Neuronal stem cell (in vitro differentiated cells): ENCODE results near the gene CIBAR2.

Experiments
- DNase-seq: peaks from one replicate; pipeline ENCODE4 v3.0.0-alpha.2; 2013; ENCODE audit warnings: low spot score
- H2AFZ ChIP-seq: one replicate; pipeline ENCODE4 v1.6.1; 2013; ENCODE audit warnings: mild to moderate bottlenecking, low read length, inconsistent platforms
- H2AK5ac ChIP-seq: 2 replicates; pipeline ENCODE4 v1.6.1; 2013; ENCODE audit warnings: low read depth, mild to moderate bottlenecking, inconsistent platforms, low read length, moderate library complexity, mixed read lengths
- H2BK120ac ChIP-seq: 2 replicates; pipeline ENCODE4 v1.6.1; 2013; ENCODE audit warnings: low read depth, mild to moderate bottlenecking, inconsistent platforms, low read length, moderate library complexity, mixed read lengths
- H2BK12ac ChIP-seq: one replicate; pipeline ENCODE4 v1.6.1; 2013; ENCODE audit warnings: low read length, inconsistent platforms
- H2BK15ac ChIP-seq: 2 replicates; pipeline ENCODE4 v1.6.1; 2013; ENCODE audit warnings: mild to moderate bottlenecking, low read length, inconsistent platforms, mixed read lengths
- H2BK5ac ChIP-seq: one replicate; pipeline ENCODE4 v1.6.1; 2013; ENCODE audit warnings: inconsistent platforms, mild to moderate bottlenecking, low read length, moderate library complexity
- H3K14ac ChIP-seq: one replicate; pipeline ENCODE4 v1.6.1; 2013; ENCODE audit warnings: low read length, inconsistent platforms
- H3K18ac ChIP-seq: 2 replicates; pipeline ENCODE4 v1.6.1; 2013; ENCODE audit warnings: low read length, inconsistent platforms
- H3K23ac ChIP-seq: 2 replicates; pipeline ENCODE4 v1.6.1; 2013; ENCODE audit warnings: low read depth, mild to moderate bottlenecking, mixed read lengths, low read length, inconsistent platforms; ENCODE audit not compliant: poor library complexity
- H3K27ac ChIP-seq: replicated peaks from 3 replicates; pipeline ENCODE4 v1.5.1; 2013; ENCODE audit warnings: low read length, inconsistent platforms
- H3K27me3 ChIP-seq, 3 experiments: 2 replicates each; pipeline ENCODE4 v1.6.1; 2013; ENCODE audit warnings: low read length in 3 of 3, mild to moderate bottlenecking in 2 of 3, inconsistent platforms in 1 of 3, low read depth in 1 of 3, mixed read lengths in 1 of 3, moderate library complexity in 1 of 3; ENCODE audit not compliant: control insufficient read depth in 3 of 3, insufficient read depth in 3 of 3
- H3K36me3 ChIP-seq, 2 donors: replicated peaks in 1 of 2; 2 replicates each; pipeline ENCODE4 v1.6.1; 2013; ENCODE audit warnings: low read length in 2 of 2; ENCODE audit not compliant: control insufficient read depth in 2 of 2, insufficient read depth in 2 of 2
- H3K4ac ChIP-seq: 2 replicates; pipeline ENCODE4 v1.6.1; 2013; ENCODE audit warnings: inconsistent platforms, mild to moderate bottlenecking, low read length, moderate library complexity
- H3K4me1 ChIP-seq, 2 donors: 1 replicate in 1 of 2; 2 replicates in 1 of 2; pipeline ENCODE4 v1.6.1; 2013; ENCODE audit warnings: low read length in 2 of 2, low read depth in 1 of 2; ENCODE audit not compliant: control insufficient read depth in 2 of 2, insufficient read depth in 1 of 2
- H3K4me2 ChIP-seq: one replicate; pipeline ENCODE4 v1.6.1; 2013; ENCODE audit warnings: mild to moderate bottlenecking, low read length, inconsistent platforms; ENCODE audit not compliant: insufficient read depth, poor library complexity, severe bottlenecking
- H3K4me3 ChIP-seq, 2 donors: 2 replicates each; pipeline ENCODE4 v1.5.1; 2013; ENCODE audit warnings: low read length in 2 of 2, mild to moderate bottlenecking in 2 of 2, inconsistent platforms in 1 of 2, moderate library complexity in 1 of 2
- H3K79me1 ChIP-seq: one replicate; pipeline ENCODE4 v1.6.1; 2013; ENCODE audit warnings: low read depth, mild to moderate bottlenecking, inconsistent platforms, low read length, moderate library complexity
- H3K9ac ChIP-seq: one replicate; pipeline ENCODE4 v1.6.1; 2013; ENCODE audit warnings: mild to moderate bottlenecking, low read depth, low read length, inconsistent platforms; ENCODE audit not compliant: poor library complexity
- H3K9me3 ChIP-seq, 2 donors: replicated peaks in 1 of 2; 2 replicates each; pipeline versions ENCODE3 to v1.6.1; 2013; ENCODE audit warnings: low read length in 2 of 2, mild to moderate bottlenecking in 2 of 2, inconsistent platforms in 1 of 2, low read depth in 1 of 2, mixed read lengths in 1 of 2, moderate library complexity in 1 of 2; ENCODE audit not compliant: control insufficient read depth in 2 of 2, insufficient read depth in 1 of 2
- H4K8ac ChIP-seq: one replicate; pipeline ENCODE4 v1.6.1; 2013; ENCODE audit warnings: low read depth, mild to moderate bottlenecking, inconsistent platforms, low read length, moderate library complexity
- H4K91ac ChIP-seq: one replicate; pipeline ENCODE4 v1.6.1; 2013; ENCODE audit warnings: low read length, low read depth, mild to moderate bottlenecking, inconsistent platforms; ENCODE audit not compliant: poor library complexity
- WGBS, 2 donors: extraction: QIAGEN DNeasy Blood & Tissue Kit; methylation state at CpG; one replicate each; pipeline ENCODE4 v1.1.7; 2013; ENCODE audit warnings: missing lambda C conversion rate in 2 of 2, mixed read lengths in 1 of 2; ENCODE audit not compliant: insufficient read length in 2 of 2, insufficient replicate concordance in 1 of 2; ENCODE audit errors: extremely low coverage in 2 of 2; 5-methylcytosine and 5-hydroxymethylcytosine counted together

The CIBAR2 gene

DNA sequence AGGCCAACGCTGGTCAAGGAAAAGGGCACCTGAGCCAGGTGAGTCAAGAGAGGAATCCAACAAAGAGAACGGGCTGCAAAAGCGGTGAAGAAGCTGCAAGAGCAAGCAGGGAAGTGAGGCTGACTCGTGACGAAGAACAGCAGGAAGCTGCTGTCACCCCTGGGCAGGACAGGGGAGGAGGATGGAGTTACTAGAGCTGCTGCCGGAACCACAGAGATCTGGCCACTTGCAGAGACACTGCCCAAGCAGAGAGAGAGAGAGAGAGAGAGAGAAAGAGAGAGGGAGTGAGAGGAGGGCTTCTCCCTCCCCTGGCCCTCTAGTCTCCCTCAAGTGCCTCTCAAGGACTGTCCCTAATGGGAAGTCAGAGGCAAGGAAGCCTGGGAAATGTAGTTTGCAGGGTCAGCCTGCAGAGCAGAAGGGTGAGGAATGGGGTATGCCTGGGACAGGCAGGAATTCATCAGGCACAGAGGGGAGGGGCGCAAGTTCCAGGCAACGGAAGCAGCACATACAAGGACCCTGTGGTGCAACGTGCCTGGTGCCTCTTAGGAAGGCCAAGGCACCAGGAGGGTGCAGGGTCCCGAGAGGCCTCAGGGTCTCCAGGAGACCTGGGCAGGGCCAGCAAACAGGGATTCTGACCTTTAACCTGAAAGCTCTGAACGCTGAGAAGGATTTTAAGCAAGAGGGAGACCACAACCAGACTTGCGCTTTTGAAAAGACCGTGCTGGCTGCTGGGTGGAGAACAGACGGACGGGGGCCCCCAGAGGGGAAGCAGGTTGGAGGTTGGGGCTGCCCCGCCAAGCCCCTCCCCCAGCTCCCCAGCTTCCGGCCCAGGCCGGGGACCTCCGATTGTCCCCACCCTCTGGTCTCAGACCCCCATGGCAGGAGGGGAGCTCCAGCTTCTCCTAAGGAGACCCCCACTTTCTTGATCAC is 45.8 kb upstream of the CIBAR2 start:
- no peak overlapping the region for H3K27ac ChIP-seq
- no peaks in the 10 kb centered on the region for H3K79me1 ChIP-seq
- no peaks in the 10 kb centered on the region for H3K9me3 ChIP-seq
- H3K18ac ChIP-seq = peak overlapping the region; percentile 83
- H2AFZ ChIP-seq = peak overlapping the region; percentile 87
- no peaks in the 10 kb centered on the region for H3K36me3 ChIP-seq
- no peak overlapping the region for H3K4me2 ChIP-seq
- H2BK12ac ChIP-seq = peak overlapping the region; percentile 75
- no peak overlapping the region for H2BK120ac ChIP-seq
- H3K4me1 ChIP-seq = peaks cover 6 to 24% of the 10 kb centered on the region in 2 donors
- H3K27me3 ChIP-seq = peaks cover 0 to 14% (median 0%) of the 10 kb centered on the region in 3 experiments
- peak overlapping the region; percentile 82 for H2BK15ac ChIP-seq
- H3K9ac ChIP-seq = no peak overlapping the region
- no peak overlapping the region for H3K4ac ChIP-seq
- no peak overlapping the region for H2BK5ac ChIP-seq
- peak overlapping the region; percentile 99 for H2AK5ac ChIP-seq
- peak overlapping the region; percentile 25 for H3K23ac ChIP-seq
- no peak overlapping the region for H4K8ac ChIP-seq
- peak overlapping the region; percentile 25 for H3K14ac ChIP-seq
- DNase-seq = peak; percentile 47
- H4K91ac ChIP-seq = no peak overlapping the region
- H3K4me3 ChIP-seq = peak overlapping the region in 1 of 2 donors; percentile 9
- WGBS, 2 donors = no CpG with 5 or more reads among the region's 19 CpGs

DNA sequence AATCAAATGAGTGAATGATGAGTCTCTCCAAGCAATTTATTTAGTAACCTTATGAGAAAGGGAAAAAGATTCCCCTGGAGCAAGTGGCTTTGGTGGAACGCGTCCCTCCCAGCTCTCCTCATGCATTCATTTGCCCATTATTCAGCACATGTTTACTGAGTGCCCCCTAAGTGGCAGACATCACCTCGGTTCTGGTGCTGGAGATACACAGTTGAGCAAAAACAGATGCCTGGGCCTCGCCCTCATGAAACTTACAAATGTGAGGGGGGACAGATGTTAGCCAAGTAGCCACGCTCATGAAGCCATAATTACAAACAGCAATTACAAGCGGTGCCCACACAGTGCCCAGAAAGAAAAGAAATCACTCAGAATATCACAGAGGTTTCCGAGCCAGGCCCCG is 45.1 kb upstream of the CIBAR2 start:
- WGBS, 2 donors = no CpG with 5 or more reads among the region's 8 CpGs

GRCh38 chr16:85156869-85157268 is 44.6 kb upstream of the CIBAR2 start:
- no peak overlapping the region for H2BK12ac ChIP-seq
- no peak overlapping the region for H2AFZ ChIP-seq
- H2BK5ac ChIP-seq = no peak overlapping the region
- H3K9me3 ChIP-seq = no peaks in the 10 kb centered on the region
- peak overlapping the region; percentile 52 for H4K8ac ChIP-seq
- no peak for DNase-seq
- no peak overlapping the region for H4K91ac ChIP-seq
- no peak overlapping the region for H3K14ac ChIP-seq
- no peak overlapping the region for H3K4ac ChIP-seq
- H2AK5ac ChIP-seq = no peak overlapping the region
- no peak overlapping the region for H2BK15ac ChIP-seq
- H2BK120ac ChIP-seq = no peak overlapping the region
- H3K27ac ChIP-seq = no peak overlapping the region
- no peaks in the 10 kb centered on the region for H3K79me1 ChIP-seq
- H3K4me1 ChIP-seq = peaks cover 6 to 23% of the 10 kb centered on the region in 2 donors
- H3K18ac ChIP-seq = no peak overlapping the region
- no peaks in the 10 kb centered on the region for H3K36me3 ChIP-seq
- peaks cover 0 to 20% (median 0%) of the 10 kb centered on the region in 3 experiments for H3K27me3 ChIP-seq
- no peak overlapping the region for H3K4me3 ChIP-seq
- no peak overlapping the region for H3K9ac ChIP-seq
- H3K4me2 ChIP-seq = no peak overlapping the region
- no peak overlapping the region for H3K23ac ChIP-seq

More for the DNA sequence above, 45.1 kb upstream of the CIBAR2 start:
- Histone ChIP-seq H3K79me1 (no peaks in the 10 kb centered on the region), H3K9me3 (no peaks in the 10 kb centered on the region), H2BK120ac (no peak overlapping the region), H3K27ac (no peak overlapping the region), H4K91ac (no peak overlapping the region), H3K27me3 (peaks cover 0 to 15% (median 0%) of the 10 kb centered on the region in 3 experiments), H3K4me2 (no peak overlapping the region), H3K36me3 (no peaks in the 10 kb centered on the region), H3K4me3 (no peak overlapping the region), H3K4ac (no peak overlapping the region), H2AK5ac (no peak overlapping the region), H4K8ac (no peak overlapping the region), H2AFZ (peak overlapping the region; percentile 87), H3K23ac (no peak overlapping the region), H3K14ac (no peak overlapping the region), H3K4me1 (peaks cover 6 to 21% of the 10 kb centered on the region in 2 donors), H3K9ac (no peak overlapping the region), H2BK5ac (no peak overlapping the region), H2BK15ac (peak overlapping the region; percentile 82), H2BK12ac (no peak overlapping the region), H3K18ac (peak overlapping the region; percentile 28)
- no peak for DNase-seq

DNA sequence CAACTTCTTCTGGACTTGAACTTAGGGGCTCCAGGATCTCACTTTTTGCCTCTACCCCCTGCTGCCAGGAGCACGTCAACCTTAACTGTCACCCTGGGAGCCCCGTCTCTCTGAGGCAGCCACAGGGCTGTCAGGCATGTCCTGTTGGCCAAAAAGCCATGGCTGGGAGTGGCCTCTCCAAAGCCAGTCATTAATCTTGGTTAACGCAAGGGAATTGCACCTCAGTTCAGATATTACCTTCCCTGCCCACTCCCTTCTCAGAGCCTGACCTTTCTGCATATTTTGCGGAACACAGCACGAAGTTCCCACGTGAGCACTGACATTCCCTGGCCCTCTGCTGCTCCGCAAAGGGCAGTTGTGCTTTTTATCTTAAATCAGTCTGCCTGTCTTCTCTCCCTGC is 44.2 kb upstream of the CIBAR2 start:
- Histone ChIP-seq H2BK12ac (no peak overlapping the region), H2AFZ (no peak overlapping the region), H3K4me3 (no peak overlapping the region), H3K4me2 (no peak overlapping the region), H3K18ac (no peak overlapping the region), H3K79me1 (no peaks in the 10 kb centered on the region), H2AK5ac (peak overlapping the region; percentile 52), H3K9ac (no peak overlapping the region), H3K27me3 (peaks cover 0 to 20% (median 0%) of the 10 kb centered on the region in 3 experiments), H3K14ac (no peak overlapping the region), H3K4ac (no peak overlapping the region), H2BK5ac (no peak overlapping the region), H3K36me3 (no peaks in the 10 kb centered on the region), H2BK120ac (no peak overlapping the region), H2BK15ac (no peak overlapping the region), H4K8ac (no peak overlapping the region), H3K27ac (no peak overlapping the region), H3K23ac (no peak overlapping the region), H3K4me1 (peaks cover 6 to 27% of the 10 kb centered on the region in 2 donors), H3K9me3 (no peaks in the 10 kb centered on the region), H4K91ac (no peak overlapping the region)
- no peak for DNase-seq
- WGBS, 2 donors = no CpG with 5 or more reads among the region's 7 CpGs
